H1 (cell line): ENCODE results near the gene SMARCAL1. TPM values are rescaled to one million over a fixed set of nuclear protein-coding genes. Genes with fewer than 3 reads are reported as not detected.

Source experiments
- CTCF ChIA-PET: fragments of 300-600 bp; sonication (Branson Sonifier 250); formaldehyde crosslinking; loops from one replicate; lab custom pipeline; 2021; ENCODE audit not compliant: partially characterized antibody; lab: Charles Lee
- POLR2A ChIA-PET: fragments of 300-600 bp; sonication (Branson Sonifier 250); formaldehyde crosslinking; loops from one replicate; lab custom pipeline; 2021; ENCODE audit warnings: inconsistent platforms; ENCODE audit not compliant: partially characterized antibody; lab: Charles Lee
- DNase-seq, 2 experiments: peaks; one replicate each; pipeline versions ENCODE4 v3.0.0 to v3.0.0-alpha.2; 2010 to 2022; ENCODE audit warnings: low spot score in 2 of 2, low read depth in 1 of 2, mixed read lengths in 1 of 2
- FAIRE-seq: peaks from 2 replicates; lab custom pipeline; 2011; peaks lifted over from hg19 to GRCh38; lab: Jason Lieb, UNC
- H2AFZ ChIP-seq: 2 replicates; pipeline ENCODE4 v1.8.1; 2012; ENCODE audit warnings: low read length, inconsistent platforms
- H2AK5ac ChIP-seq: 2 replicates; pipeline ENCODE4 v1.6.1; 2013; ENCODE audit warnings: low read depth, low read length
- H2BK120ac ChIP-seq: replicated peaks from 2 replicates; pipeline ENCODE3; 2013; ENCODE audit warnings: low read depth, low read length, inconsistent platforms
- H2BK12ac ChIP-seq: 2 replicates; pipeline ENCODE4 v1.6.1; 2013; ENCODE audit warnings: low read depth, low read length
- H2BK15ac ChIP-seq: 2 replicates; pipeline ENCODE4 v1.6.1; 2013; ENCODE audit warnings: low read length
- H2BK20ac ChIP-seq: 2 replicates; pipeline ENCODE4 v1.6.1; 2013; ENCODE audit warnings: low read length
- H2BK5ac ChIP-seq: 2 replicates; pipeline ENCODE4 v1.6.1; 2013; ENCODE audit warnings: low read depth, low read length
- H3K14ac ChIP-seq: 2 replicates; pipeline ENCODE4 v1.6.1; 2013; ENCODE audit warnings: inconsistent platforms; ENCODE audit not compliant: insufficient read length
- H3K18ac ChIP-seq: 2 replicates; pipeline ENCODE4 v1.6.1; 2013; ENCODE audit warnings: low read length; ENCODE audit errors: extremely low read depth
- H3K23ac ChIP-seq: 2 replicates; pipeline ENCODE4 v1.6.1; 2013; ENCODE audit warnings: inconsistent platforms; ENCODE audit not compliant: insufficient read length
- H3K23me2 ChIP-seq: 2 replicates; pipeline ENCODE4 v1.6.1; 2013; ENCODE audit warnings: low read depth, low read length
- H3K27ac ChIP-seq: 2 replicates; pipeline ENCODE4 v1.6.1; 2011; ENCODE audit warnings: low read depth, low read length, inconsistent platforms
- H3K27me3 ChIP-seq, 4 experiments: replicated peaks in 1 of 4; 1 replicate in 1 of 4; 2 replicates in 3 of 4; pipeline versions ENCODE4 v1.6.1 to v1.8.1; 2011 to 2013; ENCODE audit warnings: low read length in 3 of 4, mild to moderate bottlenecking in 3 of 4, inconsistent platforms in 2 of 4, mixed read lengths in 2 of 4, moderate library complexity in 1 of 4; ENCODE audit not compliant: control insufficient read depth in 3 of 4, insufficient read depth in 3 of 4; ENCODE audit errors: extremely low read depth in 1 of 4
- H3K36me3 ChIP-seq, 4 experiments: 2 replicates each; pipeline versions ENCODE4 v1.6.1 to v1.8.1; 2011 to 2013; ENCODE audit warnings: mild to moderate bottlenecking in 4 of 4, low read length in 3 of 4, moderate library complexity in 2 of 4, control low read depth in 1 of 4, inconsistent platforms in 1 of 4; ENCODE audit not compliant: insufficient read depth in 4 of 4, control insufficient read depth in 2 of 4
- H3K4ac ChIP-seq: replicated peaks from 2 replicates; pipeline ENCODE3; 2013; ENCODE audit warnings: low read length, low read depth, mixed read lengths, inconsistent platforms; ENCODE audit not compliant: insufficient read length
- H3K4me1 ChIP-seq, 4 experiments: replicated peaks in 1 of 4; 1 replicate in 1 of 4; 2 replicates in 3 of 4; pipeline versions ENCODE4 v1.6.1 to v1.8.1; 2011 to 2013; ENCODE audit warnings: low read length in 3 of 4, inconsistent platforms in 2 of 4, mixed read lengths in 1 of 4; ENCODE audit not compliant: insufficient read depth in 4 of 4, control insufficient read depth in 3 of 4
- H3K4me2 ChIP-seq, 2 experiments: 2 replicates each; pipeline versions ENCODE4 v1.6.1 to v1.8.1; 2011 to 2013; ENCODE audit warnings: low read depth in 2 of 2, low read length in 2 of 2, control low read depth in 1 of 2, inconsistent platforms in 1 of 2, mild to moderate bottlenecking in 1 of 2; ENCODE audit not compliant: insufficient read depth in 1 of 2
- H3K4me3 ChIP-seq, 4 experiments: fragments of 200-600, 300-600 bp in 1 of 4; sonication (generic), shearing (Covaris generic), sonication (Bioruptor Twin) in 1 of 4; 2 replicates each; pipeline versions ENCODE4 v1.5.1 to v1.8.1; 2011 to 2016; ENCODE audit warnings: low read length in 4 of 4, low read depth in 3 of 4, control low read depth in 2 of 4, inconsistent platforms in 2 of 4, mild to moderate bottlenecking in 2 of 4, mixed read lengths in 1 of 4, moderate library complexity in 1 of 4; ENCODE audit not compliant: insufficient read depth in 2 of 4; ENCODE audit errors: extremely low read depth in 1 of 4
- H3K56ac ChIP-seq: replicated peaks from 2 replicates; pipeline ENCODE3; 2013; ENCODE audit warnings: low read depth, mild to moderate bottlenecking, mixed read lengths, low read length, inconsistent platforms; ENCODE audit not compliant: insufficient read length
- H3K79me1 ChIP-seq: 2 replicates; pipeline ENCODE4 v1.6.1; 2013; ENCODE audit warnings: low read depth, low read length, control low read depth
- H3K79me2 ChIP-seq, 2 experiments: 2 replicates each; pipeline versions ENCODE4 v1.6.1 to v1.8.1; 2012 to 2013; ENCODE audit warnings: low read length in 2 of 2, mild to moderate bottlenecking in 2 of 2, inconsistent platforms in 1 of 2; ENCODE audit not compliant: insufficient read depth in 2 of 2, control insufficient read depth in 1 of 2
- H3K9ac ChIP-seq, 4 experiments: replicated peaks in 1 of 4; 1 replicate in 1 of 4; 2 replicates in 3 of 4; pipeline versions ENCODE4 v1.6.1 to v1.8.1; 2011 to 2013; ENCODE audit warnings: low read depth in 3 of 4, low read length in 3 of 4, control low read depth in 2 of 4, mild to moderate bottlenecking in 2 of 4, moderate library complexity in 2 of 4, inconsistent platforms in 1 of 4; ENCODE audit errors: extremely low read depth in 1 of 4
- H3K9me3 ChIP-seq, 2 experiments: 2 replicates each; pipeline versions ENCODE4 v1.6.1 to v1.8.1; 2012 to 2013; ENCODE audit warnings: mild to moderate bottlenecking in 2 of 2, moderate library complexity in 2 of 2, control low read depth in 1 of 2, inconsistent platforms in 1 of 2, low read depth in 1 of 2, low read length in 1 of 2, mixed read lengths in 1 of 2; ENCODE audit not compliant: insufficient read depth in 2 of 2
- H4K20me1 ChIP-seq, 2 experiments: replicated peaks in 1 of 2; 2 replicates each; pipeline versions ENCODE3 to v1.8.1; 2011 to 2013; ENCODE audit warnings: inconsistent platforms in 2 of 2, low read length in 2 of 2, mild to moderate bottlenecking in 1 of 2; ENCODE audit not compliant: insufficient read depth in 2 of 2, control insufficient read depth in 1 of 2
- H4K5ac ChIP-seq: 2 replicates; pipeline ENCODE4 v1.6.1; 2013; ENCODE audit warnings: low read length, low read depth, mixed read lengths, inconsistent platforms; ENCODE audit not compliant: insufficient read length
- H4K8ac ChIP-seq: 2 replicates; pipeline ENCODE4 v1.8.0; 2013; ENCODE audit warnings: mild to moderate bottlenecking, moderate library complexity, low read length, inconsistent platforms; ENCODE audit not compliant: insufficient read depth; ENCODE audit errors: extremely low read depth
- H4K91ac ChIP-seq: replicated peaks from 2 replicates; pipeline ENCODE3; 2013; ENCODE audit warnings: low read length, mixed read lengths, inconsistent platforms; ENCODE audit not compliant: insufficient read length
- WGBS, 2 experiments: shearing (Covaris generic) in 1 of 2; methylation state at CpG; one replicate each; pipeline versions ENCODE4 v1.1.6 to v1.1.7; 2013 to 2015; ENCODE audit warnings: low lambda C conversion rate in 2 of 2, mixed read lengths in 2 of 2, inconsistent platforms in 1 of 2, low coverage in 1 of 2, missing lambda C conversion rate in 1 of 2; ENCODE audit not compliant: insufficient replicate concordance in 2 of 2, insufficient coverage in 1 of 2, insufficient read length in 1 of 2; ENCODE audit errors: extremely low coverage in 1 of 2, missing lambda C conversion rate in 1 of 2; 5-methylcytosine and 5-hydroxymethylcytosine counted together
- polyA plus RNA-seq, 7 experiments: library from polyadenylated mRNA; depleted of rRNA in 3 of 7; stranded (reverse) in 5 of 7; unstranded in 2 of 7; fragments of >200 nt in 5 of 7; fragments of 200-250 nt in 2 of 7; gene quantifications; 1 replicate in 5 of 7; 2 replicates in 1 of 7; 4 replicates in 1 of 7; pipeline versions ENCODE4 v1.2.1 to v1.2.3, GENCODE V29; 2011 to 2013; ENCODE audit warnings: missing spikeins in 2 of 7, mixed read lengths in 2 of 7
- total RNA-seq: library from RNA; stranded (reverse); fragmentation: NEBNext Ultra II Directional; extraction: Animal tissue kit (Norgen Biotek cat#: 25700); gene quantifications from 2 replicates; pipeline ENCODE4 v1.2.1, GENCODE V29; 2021

The SMARCAL1 gene
- total and polyA plus RNA-seq, 2 of the 8 experiments (the other 6 are each of a cell fraction or from before 2014, with no cell fraction given) = 17.6 to 17.9 TPM

DNA sequence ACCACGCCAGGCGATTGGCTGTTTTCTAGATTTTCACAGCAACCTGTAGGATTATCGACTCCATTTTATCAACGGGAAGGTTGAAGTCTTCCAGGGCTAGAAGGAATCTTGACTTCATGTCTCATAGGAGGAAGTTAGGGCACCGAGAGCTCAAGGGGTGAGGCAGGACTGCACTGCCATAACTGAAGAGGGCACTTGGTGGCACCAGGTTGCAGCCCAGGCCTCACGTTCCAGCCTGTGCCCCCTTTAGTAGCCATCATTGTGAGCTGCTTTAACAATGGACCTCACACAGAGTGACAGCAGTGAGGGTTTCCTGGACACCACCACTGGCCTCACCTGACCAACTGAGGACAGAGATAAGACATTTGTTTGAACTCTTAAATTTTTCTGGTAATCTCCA lies 63.5 kb downstream of the SMARCAL1 start:
- H4K20me1 ChIP-seq = peaks cover 0 to 2% of the 10 kb centered on the region in 2 experiments
- H2BK12ac ChIP-seq = no peak overlapping the region
- DNase-seq (no peak), FAIRE-seq (no peak)
- H3K27me3 ChIP-seq = no peaks in the 10 kb centered on the region
- ChIA-PET CTCF (interaction anchor here (0.7 to 1.2 kb wide), 2 partner anchors 10 to 42 kb away, joined by 3 read pairs; no protein-coding TSS in a partner anchor), POLR2A (interaction anchor here (1.5 kb wide), 1 partner anchor 10 kb away, joined by 3 read pairs; no protein-coding TSS in a partner anchor)
- no peaks in the 10 kb centered on the region for H3K4me1 ChIP-seq
- no peak overlapping the region for H3K4ac ChIP-seq
- H3K14ac ChIP-seq = no peak overlapping the region
- no peak overlapping the region for H2BK20ac ChIP-seq
- H4K5ac ChIP-seq = no peak overlapping the region
- WGBS, 2 experiments = 97% methylated on average over 6 of the region's 6 CpGs; no CpG with 5 or more reads in 1 of the 2 experiments
- no peak overlapping the region for H3K9ac ChIP-seq
- no peaks in the 10 kb centered on the region for H3K79me1 ChIP-seq
- H3K4me3 ChIP-seq = no peak overlapping the region
- peaks cover 0 to 8% (median 0%) of the 10 kb centered on the region in 4 experiments; a peak in 1 of 8 replicates for H3K36me3 ChIP-seq
- H4K91ac ChIP-seq = no peak overlapping the region
- H2AFZ ChIP-seq = no peak overlapping the region
- no peaks in the 10 kb centered on the region for H3K9me3 ChIP-seq
- H2BK15ac ChIP-seq = no peak overlapping the region
- no peak overlapping the region for H3K4me2 ChIP-seq
- no peak overlapping the region for H2BK5ac ChIP-seq
- no peaks in the 10 kb centered on the region for H3K79me2 ChIP-seq
- no peak overlapping the region for H3K18ac ChIP-seq
- H2AK5ac ChIP-seq = no peak overlapping the region
- no peak overlapping the region for H4K8ac ChIP-seq
- no peak overlapping the region for H3K23ac ChIP-seq
- no peaks in the 10 kb centered on the region for H3K23me2 ChIP-seq
- no peak overlapping the region for H2BK120ac ChIP-seq
- no peak overlapping the region for H3K27ac ChIP-seq
- H3K56ac ChIP-seq = no peak overlapping the region
